Effector memory CD4-positive, alpha-beta T cell (primary cell): ENCODE measurements around the gene SLC7A6.
"Not testable (repeated sequence)": the region's sequence is repeated elsewhere in the genome, so short reads cannot be mapped to it uniquely, and the experiment has no call there.

Source experiments
- DNase-seq, 3 donors: peaks; one replicate each; pipeline ENCODE4 v3.0.0-alpha.2; 2020
- H3K27ac ChIP-seq: 2 replicates; pipeline ENCODE4 v1.7.0; 2013; ENCODE audit warnings: mild to moderate bottlenecking, low read length, moderate library complexity; ENCODE audit not compliant: insufficient read depth, poor library complexity, severe bottlenecking
- H3K27me3 ChIP-seq: replicated peaks from 2 replicates; pipeline ENCODE4 v1.7.0; 2013; ENCODE audit warnings: mild to moderate bottlenecking, low read length; ENCODE audit not compliant: insufficient read depth, control insufficient read depth, poor library complexity, severe bottlenecking
- H3K36me3 ChIP-seq: 2 replicates; pipeline ENCODE4 v1.7.0; 2013; ENCODE audit warnings: mild to moderate bottlenecking, low read length, moderate library complexity; ENCODE audit not compliant: control insufficient read depth, insufficient read depth
- H3K4me1 ChIP-seq: 2 replicates; pipeline ENCODE4 v1.7.0; 2013; ENCODE audit warnings: low read length, mild to moderate bottlenecking; ENCODE audit not compliant: control insufficient read depth, insufficient read depth, poor library complexity, severe bottlenecking
- H3K4me3 ChIP-seq: 2 replicates; pipeline ENCODE4 v1.7.0; 2013; ENCODE audit warnings: low read length, low read depth, mild to moderate bottlenecking; ENCODE audit not compliant: insufficient read depth, poor library complexity, severe bottlenecking
- H3K9me3 ChIP-seq: 2 replicates; pipeline ENCODE4 v1.7.0; 2013; ENCODE audit warnings: mild to moderate bottlenecking, low read length, moderate library complexity; ENCODE audit not compliant: control insufficient read depth

SLC7A6 gene

DNA sequence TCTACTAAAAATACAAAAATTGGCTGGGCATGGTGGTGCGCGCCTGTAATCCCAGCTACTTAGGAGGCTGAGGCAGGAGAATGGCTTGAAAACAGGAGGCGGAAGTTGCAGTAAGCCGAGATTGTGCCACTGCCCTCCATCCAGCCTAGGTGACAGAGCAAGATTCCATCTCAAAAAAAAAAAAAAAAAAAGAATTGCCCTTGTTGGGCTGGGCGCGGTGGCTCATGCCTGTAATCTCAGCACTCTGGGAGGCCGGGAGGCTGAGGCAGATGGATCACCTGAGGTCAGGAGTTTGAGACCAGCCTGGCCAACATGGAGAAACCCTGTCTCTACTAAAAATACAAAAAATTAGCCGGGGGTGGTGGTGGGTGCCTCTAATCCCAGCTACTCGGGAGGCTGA is 24.5 kb downstream of the SLC7A6 start:
- not testable (repeated sequence) for H3K4me3 ChIP-seq, DNase-seq, H3K27me3 ChIP-seq, H3K9me3 ChIP-seq
- peaks cover 90% of the 10 kb centered on the region for H3K4me1 ChIP-seq
- peak overlapping the region; percentile 73 for H3K27ac ChIP-seq
- H3K36me3 ChIP-seq, result peaks cover 27% of the 10 kb centered on the region

DNA sequence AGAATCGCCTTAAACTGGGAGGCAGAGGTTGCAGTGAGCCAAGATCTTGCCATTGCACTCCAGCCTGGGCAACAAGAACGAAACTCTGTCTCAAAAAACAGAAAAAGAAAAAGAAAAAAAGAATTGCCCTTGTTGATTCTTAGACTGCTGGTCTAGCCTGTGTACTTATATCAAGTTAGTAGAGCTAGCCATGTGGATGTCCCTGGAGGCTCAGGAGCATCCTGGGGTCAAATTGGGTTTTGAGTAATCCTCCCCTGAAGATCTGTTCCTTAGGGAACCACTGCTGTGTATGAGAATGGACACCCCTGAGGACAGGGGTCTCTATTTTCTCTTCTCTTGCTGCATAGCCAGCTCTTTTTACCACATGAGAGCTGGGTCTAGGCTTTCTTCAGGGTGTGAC is 24.9 kb downstream of the SLC7A6 start:
- H3K27ac ChIP-seq, result peak overlapping the region; percentile 60
- H3K27me3 ChIP-seq, result no peaks in the 10 kb centered on the region
- no peaks in the 10 kb centered on the region for H3K9me3 ChIP-seq
- peaks cover 31% of the 10 kb centered on the region for H3K36me3 ChIP-seq
- no peak for DNase-seq
- H3K4me1 ChIP-seq, result peaks cover 86% of the 10 kb centered on the region
- no peak overlapping the region for H3K4me3 ChIP-seq

DNA sequence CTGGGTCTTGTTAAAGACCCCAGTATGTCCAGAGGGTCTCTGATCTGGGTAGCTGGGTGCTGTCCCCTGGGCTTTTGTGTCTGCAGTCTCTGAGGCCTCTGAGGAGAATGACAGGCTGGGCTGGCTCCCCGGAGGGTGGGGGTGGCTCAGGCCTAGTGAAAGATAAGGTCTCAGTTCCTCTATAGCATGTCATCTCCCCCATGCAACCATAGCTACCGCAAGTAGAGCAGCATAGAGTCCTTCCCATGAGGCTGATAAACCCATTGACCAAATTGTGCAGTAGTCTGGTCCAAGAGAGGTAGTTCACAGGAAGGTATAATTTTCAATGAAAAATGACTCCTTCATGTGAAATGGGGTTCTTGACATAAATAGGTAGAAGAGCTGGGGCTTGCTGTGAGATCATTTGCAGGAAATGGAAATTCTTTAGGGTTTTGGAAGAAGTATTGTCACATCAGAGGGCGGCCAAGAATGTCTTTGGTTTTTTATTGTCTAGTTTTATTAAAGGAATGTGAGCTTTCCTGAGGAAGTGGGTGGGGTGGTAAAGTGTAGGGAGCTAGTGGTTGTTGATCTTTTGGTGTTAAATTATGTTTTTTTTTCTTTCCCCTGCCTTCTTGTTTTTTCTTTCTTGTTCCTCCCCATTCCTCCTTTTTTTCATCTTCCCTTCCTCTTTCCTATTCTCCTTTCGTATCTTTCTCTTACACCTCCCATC is 25.4 kb downstream of the SLC7A6 start:
- DNase-seq, result peak in 1 of 3 donors; percentile 25
- H3K4me1 ChIP-seq, result peaks cover 80% of the 10 kb centered on the region
- no peaks in the 10 kb centered on the region for H3K9me3 ChIP-seq
- peak overlapping the region; percentile 60 for H3K27ac ChIP-seq
- peak overlapping the region; percentile 12 for H3K4me3 ChIP-seq
- H3K27me3 ChIP-seq, result no peaks in the 10 kb centered on the region
- H3K36me3 ChIP-seq, result peaks cover 36% of the 10 kb centered on the region

DNA sequence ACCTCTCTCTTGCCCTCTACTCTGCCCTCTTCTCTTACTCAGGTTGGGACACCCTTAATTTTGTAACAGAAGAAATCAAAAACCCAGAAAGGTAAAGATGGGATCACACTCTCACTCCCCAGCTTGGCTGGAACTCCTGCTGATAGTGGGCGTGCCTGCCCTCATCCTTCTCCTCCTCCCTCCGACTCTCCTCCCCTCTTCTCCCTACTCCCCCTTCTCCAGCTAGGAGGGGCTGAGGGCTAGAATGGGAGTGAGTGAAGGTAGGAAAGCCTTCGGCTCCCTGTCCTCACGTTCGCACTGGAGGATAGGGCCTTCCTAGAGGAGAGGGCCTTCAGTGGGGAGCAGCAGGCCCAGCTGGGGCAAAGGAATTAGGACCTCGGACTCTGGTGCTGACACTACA is 26.1 kb downstream of the SLC7A6 start:
- Histone ChIP-seq H3K27ac (peak overlapping the region; percentile 60), H3K36me3 (peaks cover 43% of the 10 kb centered on the region), H3K27me3 (no peaks in the 10 kb centered on the region), H3K9me3 (no peaks in the 10 kb centered on the region), H3K4me3 (peak overlapping the region; percentile 12), H3K4me1 (peaks cover 74% of the 10 kb centered on the region)
- DNase-seq, result no peak

DNA sequence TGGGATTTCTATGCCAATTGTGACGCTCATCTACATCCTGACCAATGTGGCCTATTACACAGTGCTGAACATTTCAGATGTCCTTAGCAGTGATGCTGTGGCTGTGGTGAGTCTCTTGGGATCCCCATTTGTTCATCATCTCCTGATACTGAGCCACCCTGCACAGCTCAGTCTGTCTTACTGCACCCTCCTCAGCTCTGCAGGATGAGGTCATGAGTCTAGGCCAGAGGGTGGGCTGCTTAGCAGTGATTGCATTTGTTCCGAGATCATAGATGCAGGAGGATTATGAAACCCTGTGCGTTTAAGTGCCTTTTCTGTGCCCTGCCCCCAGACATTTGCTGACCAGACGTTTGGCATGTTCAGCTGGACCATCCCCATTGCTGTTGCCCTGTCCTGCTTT is 26.9 kb downstream of the SLC7A6 start:
- peaks cover 50% of the 10 kb centered on the region for H3K36me3 ChIP-seq
- H3K4me1 ChIP-seq, result peaks cover 66% of the 10 kb centered on the region

DNA sequence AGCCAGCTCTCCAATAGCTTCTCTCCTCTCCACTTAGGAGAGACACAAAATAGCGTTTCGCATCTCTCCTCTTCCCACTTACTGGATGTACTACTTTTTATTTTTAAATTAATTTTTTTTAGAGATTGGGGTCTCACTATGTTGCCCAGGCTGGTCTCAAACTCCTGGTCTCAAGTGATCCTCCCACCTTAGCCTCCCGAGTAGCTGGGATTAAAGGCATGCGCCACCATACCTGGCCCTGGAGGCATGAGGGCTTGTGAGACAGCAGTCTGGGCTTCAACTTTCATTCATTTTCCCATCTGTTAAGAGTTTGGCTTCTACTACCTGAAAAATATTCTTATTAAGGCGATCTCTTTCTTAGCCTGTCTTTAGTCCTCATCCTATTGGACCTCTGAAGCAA is 28.1 kb downstream of the SLC7A6 start:
- peaks cover 54% of the 10 kb centered on the region for H3K4me1 ChIP-seq
- H3K4me3 ChIP-seq, result no peak overlapping the region
- H3K9me3 ChIP-seq, result no peaks in the 10 kb centered on the region
- no peak overlapping the region for H3K27ac ChIP-seq
- no peak for DNase-seq
- no peaks in the 10 kb centered on the region for H3K27me3 ChIP-seq
- H3K36me3 ChIP-seq, result peaks cover 62% of the 10 kb centered on the region

More for the DNA sequence above, 26.9 kb downstream of the SLC7A6 start:
- DNase-seq, result no peak
- Histone ChIP-seq H3K4me3 (no peak overlapping the region), H3K27me3 (no peaks in the 10 kb centered on the region), H3K27ac (peak overlapping the region; percentile 60), H3K9me3 (no peaks in the 10 kb centered on the region)

DNA sequence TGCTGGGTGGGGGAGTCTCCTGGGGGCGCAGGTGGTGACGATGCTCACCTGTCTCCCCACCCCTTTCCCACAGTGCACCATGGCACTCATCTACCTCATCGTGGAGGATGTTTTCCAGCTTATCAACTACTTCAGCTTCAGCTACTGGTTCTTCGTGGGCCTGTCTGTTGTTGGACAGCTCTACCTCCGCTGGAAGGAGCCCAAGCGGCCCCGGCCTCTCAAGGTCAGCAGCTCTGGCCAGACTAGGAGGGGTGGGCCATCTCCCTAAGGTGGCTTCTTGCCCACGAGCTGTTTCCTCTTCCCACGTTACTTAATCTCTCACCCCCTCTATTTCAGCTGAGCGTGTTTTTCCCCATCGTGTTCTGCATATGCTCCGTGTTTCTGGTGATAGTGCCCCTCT is 32.0 kb downstream of the SLC7A6 start:
- Histone ChIP-seq H3K27ac (no peak overlapping the region), H3K36me3 (peaks cover 92% of the 10 kb centered on the region), H3K4me1 (peaks cover 16% of the 10 kb centered on the region), H3K4me3 (no peak overlapping the region), H3K9me3 (no peaks in the 10 kb centered on the region), H3K27me3 (no peaks in the 10 kb centered on the region)
- no peak for DNase-seq

DNA sequence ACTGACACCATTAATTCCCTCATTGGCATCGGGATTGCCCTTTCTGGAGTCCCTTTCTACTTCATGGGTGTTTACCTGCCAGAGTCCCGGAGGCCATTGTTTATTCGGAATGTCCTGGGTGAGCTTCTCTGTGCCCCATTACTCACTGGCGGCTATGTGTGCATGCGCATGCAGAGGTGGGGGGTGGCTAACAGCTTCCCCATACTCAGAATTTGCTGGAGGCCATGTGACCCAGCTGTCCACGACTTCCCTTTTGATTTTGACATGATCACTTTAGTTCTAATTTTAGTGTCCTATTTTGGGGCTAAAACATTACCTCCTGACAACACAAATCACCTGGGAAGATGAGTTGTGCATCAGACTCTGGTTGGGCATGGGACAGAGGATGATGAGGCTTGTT is 32.4 kb downstream of the SLC7A6 start:
- Histone ChIP-seq H3K9me3 (no peaks in the 10 kb centered on the region), H3K36me3 (peaks cover 90% of the 10 kb centered on the region), H3K4me1 (peaks cover 12% of the 10 kb centered on the region), H3K27me3 (no peaks in the 10 kb centered on the region), H3K27ac (no peak overlapping the region), H3K4me3 (no peak overlapping the region)
- no peak for DNase-seq

DNA sequence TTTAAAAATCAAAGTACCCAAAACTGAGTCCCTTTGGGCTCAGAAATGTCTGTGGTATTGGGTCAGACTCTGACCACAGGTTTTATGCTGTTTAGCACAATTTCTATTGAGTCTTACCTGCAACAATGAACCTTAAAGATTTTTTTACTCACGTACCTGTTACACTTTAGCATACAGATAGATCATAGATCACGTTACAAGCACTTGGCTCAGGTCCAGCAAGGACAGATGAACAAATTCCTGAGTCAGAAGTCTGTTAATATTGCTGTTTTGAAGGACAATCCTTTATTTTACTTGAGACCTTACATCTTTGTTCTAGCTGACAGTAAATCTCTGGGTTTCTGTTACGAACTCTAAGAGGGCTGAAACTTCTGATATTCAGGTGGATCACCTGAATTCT is 33.6 kb downstream of the SLC7A6 start:
- Histone ChIP-seq H3K27ac (no peak overlapping the region), H3K4me1 (no peaks in the 10 kb centered on the region), H3K27me3 (no peaks in the 10 kb centered on the region), H3K9me3 (no peaks in the 10 kb centered on the region), H3K36me3 (peaks cover 93% of the 10 kb centered on the region), H3K4me3 (no peak overlapping the region)
- no peak for DNase-seq

DNA sequence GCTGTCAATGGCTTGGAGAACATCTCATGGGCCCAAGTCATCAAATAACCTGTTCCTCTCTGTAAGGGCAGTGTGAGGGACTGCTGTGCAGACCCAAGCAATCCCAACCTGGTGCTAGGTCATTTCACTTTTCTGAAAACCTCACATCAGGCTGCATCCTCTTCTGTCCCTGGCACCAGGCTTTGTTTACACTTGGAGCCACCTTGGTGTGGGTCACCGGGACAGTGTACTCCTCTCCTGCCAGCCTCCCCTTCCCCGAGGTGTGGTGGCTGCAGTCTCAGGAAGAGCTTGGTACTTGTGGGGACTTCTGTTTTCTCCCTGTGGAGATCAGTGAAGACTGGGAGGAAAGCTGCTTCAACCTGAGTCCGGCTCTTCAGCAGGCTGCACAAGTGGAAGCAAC is 34.0 kb downstream of the SLC7A6 start:
- H3K36me3 ChIP-seq, result peaks cover 92% of the 10 kb centered on the region
- no peaks in the 10 kb centered on the region for H3K9me3 ChIP-seq
- H3K4me1 ChIP-seq, result no peaks in the 10 kb centered on the region
- no peak overlapping the region for H3K4me3 ChIP-seq
- no peaks in the 10 kb centered on the region for H3K27me3 ChIP-seq
- DNase-seq, result no peak
- no peak overlapping the region for H3K27ac ChIP-seq
